ENCODE results near the gene GDPD4. TPM values are rescaled to one million over a fixed set of nuclear protein-coding genes. Genes with fewer than 3 reads are reported as not detected.

GDPD4 gene
- polyA plus RNA-seq, 2 of the 4 experiments (the other 2 are of a cell fraction), result not detected

- TF ChIP-seq EHF (CRISPR knock-in tag; IDR thresholded peaks at IDR 0.05), result no peak
- no peak for TF ChIP-seq HDAC2 (IDR thresholded peaks at IDR 0.05)
- TF ChIP-seq EHMT2 (IDR thresholded peaks at IDR 0.05; ENCODE audit: low read depth), result no peak
- peak; percentile 89 for TF ChIP-seq SMC3 (IDR thresholded peaks at IDR 0.05)
- peak; percentile 93 for TF ChIP-seq CTCF (IDR thresholded peaks at IDR 0.05)
- TF ChIP-seq JUN (IDR thresholded peaks at IDR 0.05), result no peak
- TF ChIP-seq RAD21 (conservative IDR thresholded peaks at IDR 0.05 in 1 of 2, IDR thresholded peaks at IDR 0.05 in 1 of 2), result peak; percentile 78
- no peak for TF ChIP-seq ELK1 (IDR thresholded peaks at IDR 0.05; ENCODE audit: low read depth, low read length)
Observed at GRCh38 chr11:77187776-77188632, 113.5 kb downstream of the GDPD4 start (continued).

- H3K27ac ChIP-seq, result no peak overlapping the region
- POLR2A ChIA-PET, result no interaction called here
- 79% methylated on average over 9 of the region's 9 CpGs for WGBS (ENCODE audit: missing lambda C conversion rate)
- H3K4me1 ChIP-seq, result no peaks in the 10 kb centered on the region
- no peak overlapping the region for H3K4me3 ChIP-seq
- TF ChIP-seq MAFK (IDR thresholded peaks at IDR 0.05; ENCODE audit: partially characterized antibody), result peak; percentile 41
- no peak for TF ChIP-seq BHLHE40 (IDR thresholded peaks at IDR 0.05; ENCODE audit: low read depth, low read length)
- CTCF ChIA-PET, result interaction anchor here (0.7 to 10.8 kb wide), 36 partner anchors 8 to 452 kb away, joined by 3 to 161 read pairs (median 5); partner anchors contain the start of gene MYO7A
- DNase-seq (ENCODE audit: low read depth in 1 of 2, low spot score in 1 of 2), result no peak
- no peak overlapping the region for H3K4me2 ChIP-seq
- ATAC-seq, result no peak
- no peaks in the 10 kb centered on the region for H3K9me3 ChIP-seq
- no peak for FAIRE-seq
Observed at GRCh38 chr11:77187111-77187750, 114.3 kb downstream of the GDPD4 start.

- no peak overlapping the region for H3K4me3 ChIP-seq
- 39% methylated on average over 1 of the region's 1 CpG for WGBS (ENCODE audit: missing lambda C conversion rate)
- H3K4me2 ChIP-seq, result no peak overlapping the region
- H3K4me1 ChIP-seq, result no peaks in the 10 kb centered on the region
- no peaks in the 10 kb centered on the region for H3K9me3 ChIP-seq
- POLR2A ChIA-PET, result no interaction called here
- no peak overlapping the region for H3K27ac ChIP-seq
- TF ChIP-seq KDM5A (IDR thresholded peaks at IDR 0.05) (no peak), HEYL (CRISPR knock-in tag; IDR thresholded peaks at IDR 0.05) (no peak), TFCP2L1 (CRISPR knock-in tag; IDR thresholded peaks at IDR 0.05) (no peak), CBX2 (IDR thresholded peaks at IDR 0.05; ENCODE audit: borderline replicate concordance, low read depth) (no peak), FOXS1 (CRISPR knock-in tag; IDR thresholded peaks at IDR 0.05) (no peak), ZSCAN20 (CRISPR knock-in tag; IDR thresholded peaks at IDR 0.05) (no peak), RFX5 (IDR thresholded peaks at IDR 0.05) (no peak), CEBPB (IDR thresholded peaks at IDR 0.05) (no peak), SMC3 (IDR thresholded peaks at IDR 0.05) (no peak), SREBF2 (IDR thresholded peaks at IDR 0.05) (no peak), RCOR1 (IDR thresholded peaks at IDR 0.05; ENCODE audit: low read depth, low read length) (no peak), BCL3 (IDR thresholded peaks at IDR 0.05) (no peak), MAX (IDR thresholded peaks at IDR 0.05) (no peak), ESRRA (IDR thresholded peaks at IDR 0.05; ENCODE audit: borderline replicate concordance, low read length) (no peak), PBX3 (IDR thresholded peaks at IDR 0.05) (no peak), BHLHE40 (IDR thresholded peaks at IDR 0.05; ENCODE audit: low read depth, low read length) (no peak), ZNF302 (CRISPR knock-in tag; IDR thresholded peaks at IDR 0.05) (no peak), PHF8 (IDR thresholded peaks at IDR 0.05; ENCODE audit: borderline replicate concordance, low read depth) (no peak), MAZ (IDR thresholded peaks at IDR 0.05; ENCODE audit: borderline replicate concordance, low read depth, low read length) (no peak)
- no peak for ATAC-seq
- no peak for FAIRE-seq
- CTCF ChIA-PET, result interaction anchor here (1.3 to 10.8 kb wide), 8 partner anchors 9 to 433 kb away, joined by 3 to 161 read pairs (median 6); partner anchors contain the start of gene MYO7A
- no peak for DNase-seq (ENCODE audit: low read depth in 1 of 2, low spot score in 1 of 2)
Observed at GRCh38 chr11:77186302-77186701, 115.2 kb downstream of the GDPD4 start.
